Kidney (tissue), 14 donors: ENCODE data around the gene STAB2. TPM values are rescaled to one million over a fixed set of nuclear protein-coding genes. Genes with fewer than 3 reads are reported as not detected.

Source experiments
- DNase-seq, 5 donors: peaks; one replicate each; pipeline ENCODE4 v3.0.0-alpha.2; 2013 to 2020
- FAIRE-seq: peaks from 2 replicates; lab custom pipeline; 2012; peaks lifted over from hg19 to GRCh38; lab: Jason Lieb, UNC
- H3K27ac ChIP-seq, 2 donors: one replicate each; pipeline ENCODE4 v1.7.0; 2013; ENCODE audit warnings: low read depth in 2 of 2, low read length in 2 of 2, inconsistent platforms in 1 of 2
- H3K27me3 ChIP-seq: one replicate; pipeline ENCODE4 v1.7.1; 2013; ENCODE audit warnings: low read length, inconsistent platforms; ENCODE audit not compliant: control insufficient read depth, insufficient read depth
- H3K36me3 ChIP-seq, 3 donors: one replicate each; pipeline versions ENCODE4 v1.7.0 to v1.7.1; 2013; ENCODE audit warnings: low read length in 3 of 3, control low read depth in 1 of 3, inconsistent platforms in 1 of 3; ENCODE audit not compliant: insufficient read depth in 3 of 3, control insufficient read depth in 2 of 3
- H3K4me1 ChIP-seq, 3 donors: one replicate each; pipeline versions ENCODE4 v1.7.0 to v1.7.1; 2013; ENCODE audit warnings: low read length in 3 of 3, inconsistent platforms in 1 of 3, low read depth in 1 of 3; ENCODE audit not compliant: control insufficient read depth in 2 of 3, insufficient read depth in 2 of 3
- H3K4me3 ChIP-seq, 3 donors: one replicate each; pipeline versions ENCODE4 v1.7.0 to v1.8.1; 2013; ENCODE audit warnings: low read length in 3 of 3, control low read depth in 1 of 3, inconsistent platforms in 1 of 3
- H3K9ac ChIP-seq, 3 donors: one replicate each; pipeline versions ENCODE4 v1.7.0 to v1.7.1; 2013; ENCODE audit warnings: low read length in 3 of 3, control low read depth in 1 of 3, inconsistent platforms in 1 of 3
- H3K9me3 ChIP-seq, 3 donors: one replicate each; pipeline versions ENCODE4 v1.7.0 to v1.7.1; 2013; ENCODE audit warnings: low read length in 3 of 3, control low read depth in 1 of 3, inconsistent platforms in 1 of 3; ENCODE audit not compliant: control insufficient read depth in 2 of 3, insufficient read depth in 1 of 3
- intact Hi-C: fragments of 100-400 bp; cut with DNase I; formaldehyde crosslinking; loops from one replicate; pipeline ENCODE4 v1.11.1; 2022
- polyA plus RNA-seq: library from polyadenylated mRNA; stranded (reverse); fragments of 350-450 nt; fragmentation: Illumina TruSeq; extraction: RNeasy Lipid Tissue Mini Kit (QIAGEN cat#74804); gene quantifications from one replicate; pipeline ENCODE4 v1.2.3, GENCODE V29; 2014; ENCODE audit warnings: low read depth, low replicate concordance; ENCODE audit not compliant: insufficient read depth
- total RNA-seq: library from RNA; stranded (reverse); fragmentation: NEBNext Ultra II Directional; extraction: Animal tissue kit (Norgen Biotek cat#: 25700); gene quantifications from one replicate; pipeline ENCODE4 v1.2.1, GENCODE V29; 2021
- TF ChIP-seq, protein P1 (sequence below): IDR thresholded peaks from 3 replicates; pipeline ENCODE4 v1.5.1; 2012; ENCODE audit warnings: mild to moderate bottlenecking, moderate library complexity, borderline replicate concordance; ENCODE audit not compliant: insufficient read depth; ENCODE audit errors: extremely low read depth
- donor health status: control.
- donor health status: control.
- donor health status: control.
- donor health status: control.
- donor health status: control.
- donor health status: DM: yes; HTN: yes; CAD: no.
- donor health status: Normal renal cell carcinoma (clear cell type).

The STAB2 gene
- total and polyA plus RNA-seq, 2 donors from 2014 or later: 0.16 TPM; not detected in 1

DNA sequence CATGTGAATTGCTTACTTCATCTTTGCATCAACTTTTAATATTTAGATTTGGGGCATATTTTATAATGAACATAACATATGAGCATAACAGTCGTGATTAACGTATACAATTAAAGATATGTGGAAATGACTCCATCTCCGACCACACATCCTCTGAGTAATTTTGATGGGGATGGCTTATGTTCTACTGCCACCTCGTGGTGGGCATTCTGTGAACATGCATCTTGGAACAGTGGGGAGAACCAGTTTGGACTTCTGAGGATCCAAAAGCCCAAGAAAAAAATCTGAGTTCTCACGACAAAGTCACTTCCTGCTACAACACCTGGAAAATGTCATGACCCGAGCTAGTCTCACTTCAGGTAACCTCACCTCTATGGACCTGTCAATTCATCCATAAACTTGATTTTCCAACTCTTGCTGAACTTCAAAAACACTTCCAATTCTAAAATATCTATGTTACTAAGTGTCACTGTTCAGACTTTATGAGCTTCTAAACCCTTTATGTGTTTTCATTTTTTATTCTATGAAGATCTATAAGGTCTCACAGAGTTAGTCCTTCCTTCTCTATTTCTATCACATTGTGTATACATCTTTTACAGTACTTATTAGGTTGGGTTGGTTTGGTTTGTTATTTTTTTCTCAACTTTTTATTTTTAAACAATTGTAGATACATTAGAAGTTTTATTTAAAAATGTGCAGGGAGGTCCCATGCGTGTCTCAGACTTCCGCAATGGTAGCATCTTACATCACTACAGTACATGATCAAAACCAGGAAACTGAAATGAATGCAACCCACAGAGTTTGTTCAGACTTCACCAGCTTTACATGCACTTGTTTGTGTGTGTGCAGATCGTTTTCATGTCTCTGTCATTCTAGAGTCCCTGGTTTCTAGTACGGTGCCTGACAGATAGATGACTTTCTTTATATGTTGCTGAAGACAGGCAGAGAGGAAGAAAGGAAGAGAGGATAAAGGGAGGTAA is 38.2 kb upstream of the STAB2 start:
- Histone ChIP-seq H3K4me3 (no peak overlapping the region), H3K4me1 (no peaks in the 10 kb centered on the region), H3K27ac (no peak overlapping the region), H3K9ac (no peak overlapping the region), H3K36me3 (no peaks in the 10 kb centered on the region), H3K9me3 (no peaks in the 10 kb centered on the region), H3K27me3 (no peaks in the 10 kb centered on the region)
- FAIRE-seq: peak; percentile 59
- peak in 4 of 5 donors; percentile 63 to 84 (median 78) for DNase-seq
- TF ChIP-seq, protein P1, sequence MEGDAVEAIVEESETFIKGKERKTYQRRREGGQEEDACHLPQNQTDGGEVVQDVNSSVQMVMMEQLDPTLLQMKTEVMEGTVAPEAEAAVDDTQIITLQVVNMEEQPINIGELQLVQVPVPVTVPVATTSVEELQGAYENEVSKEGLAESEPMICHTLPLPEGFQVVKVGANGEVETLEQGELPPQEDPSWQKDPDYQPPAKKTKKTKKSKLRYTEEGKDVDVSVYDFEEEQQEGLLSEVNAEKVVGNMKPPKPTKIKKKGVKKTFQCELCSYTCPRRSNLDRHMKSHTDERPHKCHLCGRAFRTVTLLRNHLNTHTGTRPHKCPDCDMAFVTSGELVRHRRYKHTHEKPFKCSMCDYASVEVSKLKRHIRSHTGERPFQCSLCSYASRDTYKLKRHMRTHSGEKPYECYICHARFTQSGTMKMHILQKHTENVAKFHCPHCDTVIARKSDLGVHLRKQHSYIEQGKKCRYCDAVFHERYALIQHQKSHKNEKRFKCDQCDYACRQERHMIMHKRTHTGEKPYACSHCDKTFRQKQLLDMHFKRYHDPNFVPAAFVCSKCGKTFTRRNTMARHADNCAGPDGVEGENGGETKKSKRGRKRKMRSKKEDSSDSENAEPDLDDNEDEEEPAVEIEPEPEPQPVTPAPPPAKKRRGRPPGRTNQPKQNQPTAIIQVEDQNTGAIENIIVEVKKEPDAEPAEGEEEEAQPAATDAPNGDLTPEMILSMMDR: peak; percentile 80
- intact Hi-C loops: loop anchor here (10.0 kb wide), 2 partner anchors 594 to 664 kb away; partner anchors contain the start of gene ASCL1

DNA sequence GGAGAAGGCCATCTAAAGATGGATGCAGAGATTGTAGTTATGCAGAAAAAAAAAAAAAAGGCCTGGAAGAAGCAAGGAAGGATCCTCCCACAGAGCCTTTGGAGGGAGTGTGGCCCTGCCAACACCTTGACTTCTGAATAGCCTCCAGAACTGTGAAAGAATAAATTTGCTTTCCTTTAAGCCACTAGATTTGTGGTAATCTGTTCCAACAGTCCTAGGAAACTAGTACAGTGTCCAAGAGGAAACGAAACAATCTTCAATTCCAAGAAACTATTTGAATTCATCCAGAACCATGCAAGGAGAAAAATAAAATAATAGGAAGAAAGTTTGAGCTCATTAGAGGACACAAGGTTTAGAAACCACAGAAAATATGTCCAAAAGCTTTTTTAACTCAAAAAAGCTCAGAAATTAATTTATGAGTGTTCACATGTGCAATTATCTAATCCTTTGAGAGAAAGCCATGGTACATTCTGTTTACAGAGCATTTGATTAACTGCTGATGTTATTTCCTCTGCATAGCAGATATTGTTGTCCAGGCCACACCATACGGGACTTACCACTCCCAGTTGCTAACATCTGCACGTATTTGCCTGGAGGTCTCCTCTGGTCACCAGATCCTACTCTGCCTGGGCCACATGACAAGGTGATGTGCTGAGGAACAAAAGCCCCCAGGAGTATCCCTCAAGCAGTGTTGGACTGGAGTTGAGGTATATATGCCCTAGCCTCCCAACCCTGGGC is 30.0 kb upstream of the STAB2 start:
- FAIRE-seq: no peak

DNA sequence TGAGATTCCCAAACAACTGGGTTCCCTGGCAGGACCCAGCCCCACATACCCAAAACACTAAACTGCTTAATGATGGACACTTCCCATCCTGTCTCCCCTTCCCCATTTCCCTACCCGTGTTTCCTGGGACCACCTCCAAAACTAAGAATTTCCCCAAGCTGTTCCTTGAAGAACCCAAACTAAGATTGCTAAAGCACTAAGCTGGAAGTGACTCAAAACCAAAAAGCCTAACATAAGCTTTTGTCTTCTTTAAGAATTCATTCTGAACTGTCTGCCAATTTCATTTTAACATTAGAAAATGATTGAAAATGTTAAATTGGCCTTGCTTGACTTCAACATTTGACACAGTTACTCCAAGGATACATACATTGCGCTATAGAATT is 29.5 kb upstream of the STAB2 start:
- intact Hi-C loops: no loop called here
- no peak overlapping the region for H3K4me3 ChIP-seq
- H3K27me3 ChIP-seq: no peaks in the 10 kb centered on the region
- H3K36me3 ChIP-seq: no peaks in the 10 kb centered on the region
- TF ChIP-seq, protein P1: no peak
- H3K9me3 ChIP-seq: no peaks in the 10 kb centered on the region
- no peaks in the 10 kb centered on the region for H3K4me1 ChIP-seq
- FAIRE-seq (no peak), DNase-seq (no peak)
- no peak overlapping the region for H3K27ac ChIP-seq
- H3K9ac ChIP-seq: no peak overlapping the region

More for the DNA sequence above, 30.0 kb upstream of the STAB2 start:
- Histone ChIP-seq H3K27ac (no peak overlapping the region), H3K4me3 (no peak overlapping the region), H3K9me3 (no peaks in the 10 kb centered on the region), H3K27me3 (no peaks in the 10 kb centered on the region), H3K9ac (no peak overlapping the region), H3K4me1 (no peaks in the 10 kb centered on the region), H3K36me3 (no peaks in the 10 kb centered on the region)
- intact Hi-C loops: no loop called here
- no peak for DNase-seq
- TF ChIP-seq, protein P1: no peak
